Endodermal cell (in vitro differentiated cells): ENCODE results near the gene CIAO1. TPM values are rescaled to one million over a fixed set of nuclear protein-coding genes. Genes with fewer than 3 reads are reported as not detected.

Experiments
- DNase-seq: peaks from one replicate; pipeline ENCODE4 v3.0.0-alpha.2; 2017
- H3K27ac ChIP-seq: 2 replicates; pipeline ENCODE4 v1.5.1; 2013; ENCODE audit warnings: mild to moderate bottlenecking, low read depth, low read length, moderate library complexity
- H3K27me3 ChIP-seq: 2 replicates; pipeline ENCODE4 v1.6.1; 2013; ENCODE audit warnings: mild to moderate bottlenecking, low read length, moderate library complexity; ENCODE audit not compliant: insufficient read depth, control insufficient read depth, poor library complexity, severe bottlenecking
- H3K36me3 ChIP-seq: 2 replicates; pipeline ENCODE4 v1.7.0; 2013; ENCODE audit warnings: mild to moderate bottlenecking, low read length, moderate library complexity; ENCODE audit not compliant: control insufficient read depth, insufficient read depth
- H3K4me1 ChIP-seq: one replicate; pipeline ENCODE4 v1.7.0; 2013; ENCODE audit warnings: low read length; ENCODE audit not compliant: control insufficient read depth, insufficient read depth
- H3K4me3 ChIP-seq: 2 replicates; pipeline ENCODE4 v1.5.1; 2013; ENCODE audit warnings: mild to moderate bottlenecking, low read length, moderate library complexity
- H3K9ac ChIP-seq: 2 replicates; pipeline ENCODE4 v1.6.1; 2013; ENCODE audit warnings: mild to moderate bottlenecking, low read length, moderate library complexity; ENCODE audit not compliant: poor library complexity, severe bottlenecking; ENCODE audit errors: extremely low read depth
- H3K9me3 ChIP-seq: 2 replicates; pipeline ENCODE4 v1.6.1; 2013; ENCODE audit warnings: mild to moderate bottlenecking, low read length, moderate library complexity; ENCODE audit not compliant: control insufficient read depth
- H3K27ac Mint-ChIP-seq: 2 replicates; pipeline ENCODE4 v1.8.0; 2020; ENCODE audit warnings: mixed read lengths
- H3K27me3 Mint-ChIP-seq: 2 replicates; pipeline ENCODE4 v1.8.0; 2021; ENCODE audit warnings: mild to moderate bottlenecking, mixed read lengths; ENCODE audit not compliant: insufficient read depth
- H3K36me3 Mint-ChIP-seq: 2 replicates; pipeline ENCODE4 v1.8.0; 2020; ENCODE audit warnings: low read depth, mixed read lengths
- H3K4me1 Mint-ChIP-seq: 2 replicates; pipeline ENCODE4 v1.8.0; 2020; ENCODE audit warnings: mixed read lengths
- H3K4me3 Mint-ChIP-seq: 2 replicates; pipeline ENCODE4 v1.8.0; 2020; ENCODE audit warnings: mild to moderate bottlenecking, moderate library complexity, mixed read lengths
- H3K9me3 Mint-ChIP-seq: 2 replicates; pipeline ENCODE4 v1.8.0; 2020; ENCODE audit warnings: mild to moderate bottlenecking, mixed read lengths
- CTCF ChIP-seq: fragments of 200-600 bp; sonication (generic); conservative IDR thresholded peaks from 2 replicates; pipeline ENCODE4 v1.5.0; 2021; ENCODE audit warnings: antibody characterized with exemption, mild to moderate bottlenecking
- WGBS, 2 experiments: methylation state at CpG; one replicate each; pipeline versions ENCODE4 v1.1.5 to v1.1.7; 2013; ENCODE audit warnings: missing lambda C conversion rate in 2 of 2, mixed read lengths in 1 of 2; ENCODE audit not compliant: insufficient coverage in 1 of 2, insufficient read length in 1 of 2; 5-methylcytosine and 5-hydroxymethylcytosine counted together
- total RNA-seq, 2 donors: library from RNA; stranded (reverse); fragmentation: NEBNext Ultra II Directional in 1 of 2; extraction: Animal tissue kit (Norgen Biotek cat#: 25700) in 1 of 2; gene quantifications; 2 replicates in 1 of 2; 3 replicates in 1 of 2; pipeline ENCODE4 v1.2.1, GENCODE V29; 2021

CIAO1 gene
- total RNA-seq, 2 donors from 2014 or later = 65.4 to 66.2 TPM

GRCh38 chr2:96316999-96317398 is 51.0 kb downstream of the CIAO1 start:
- no peaks in the 10 kb centered on the region for H3K4me1 ChIP-seq
- no peak overlapping the region for H3K27ac ChIP-seq
- Mint-ChIP-seq H3K9me3 (no peaks in the 10 kb centered on the region), H3K27ac (no peak overlapping the region), H3K4me3 (no peak overlapping the region), H3K27me3 (peaks cover 53% of the 10 kb centered on the region), H3K4me1 (peaks cover 3% of the 10 kb centered on the region), H3K36me3 (no peaks in the 10 kb centered on the region)
- no peaks in the 10 kb centered on the region for H3K36me3 ChIP-seq
- no peak overlapping the region for H3K9ac ChIP-seq
- TF ChIP-seq CTCF = no peak
- no peaks in the 10 kb centered on the region for H3K9me3 ChIP-seq
- DNase-seq = no peak
- no peak overlapping the region for H3K4me3 ChIP-seq
- H3K27me3 ChIP-seq = peaks cover 38% of the 10 kb centered on the region

GRCh38 chr2:96317584-96317997 is 51.6 kb downstream of the CIAO1 start:
- H3K9ac ChIP-seq = no peak overlapping the region
- no peaks in the 10 kb centered on the region for H3K9me3 Mint-ChIP-seq
- H3K27me3 ChIP-seq = peaks cover 44% of the 10 kb centered on the region
- no peak overlapping the region for H3K27ac Mint-ChIP-seq
- no peak overlapping the region for H3K4me3 Mint-ChIP-seq
- H3K4me1 ChIP-seq = no peaks in the 10 kb centered on the region
- no peak overlapping the region for H3K27ac ChIP-seq
- H3K36me3 ChIP-seq = no peaks in the 10 kb centered on the region
- TF ChIP-seq CTCF = no peak
- peaks cover 2% of the 10 kb centered on the region for H3K4me1 Mint-ChIP-seq
- no peak overlapping the region for H3K4me3 ChIP-seq
- no peaks in the 10 kb centered on the region for H3K9me3 ChIP-seq
- peaks cover 59% of the 10 kb centered on the region for H3K27me3 Mint-ChIP-seq
- WGBS, 2 experiments = 74 to 93% methylated on average over 4 of the region's 4 CpGs
- no peaks in the 10 kb centered on the region for H3K36me3 Mint-ChIP-seq
- DNase-seq = no peak

GRCh38 chr2:96318723-96319122 is 52.7 kb downstream of the CIAO1 start:
- no peak for TF ChIP-seq CTCF
- Histone ChIP-seq H3K27me3 (peaks cover 56% of the 10 kb centered on the region), H3K4me3 (no peak overlapping the region), H3K36me3 (no peaks in the 10 kb centered on the region), H3K9me3 (no peaks in the 10 kb centered on the region), H3K4me1 (no peaks in the 10 kb centered on the region), H3K9ac (no peak overlapping the region), H3K27ac (no peak overlapping the region)
- Mint-ChIP-seq H3K4me3 (no peak overlapping the region), H3K36me3 (no peaks in the 10 kb centered on the region), H3K9me3 (no peaks in the 10 kb centered on the region), H3K27ac (no peak overlapping the region), H3K27me3 (peaks cover 69% of the 10 kb centered on the region), H3K4me1 (peaks cover 2% of the 10 kb centered on the region)
- WGBS, 2 experiments = 97% methylated on average over 4 of the region's 4 CpGs; no CpG with 5 or more reads in 1 of the 2 experiments
- no peak for DNase-seq
